ENCODE results near the gene ZDHHC5.
A peak's percentile ranks its signal among the peaks of the same experiment; 100 is the strongest.

The ZDHHC5 gene, protein sequence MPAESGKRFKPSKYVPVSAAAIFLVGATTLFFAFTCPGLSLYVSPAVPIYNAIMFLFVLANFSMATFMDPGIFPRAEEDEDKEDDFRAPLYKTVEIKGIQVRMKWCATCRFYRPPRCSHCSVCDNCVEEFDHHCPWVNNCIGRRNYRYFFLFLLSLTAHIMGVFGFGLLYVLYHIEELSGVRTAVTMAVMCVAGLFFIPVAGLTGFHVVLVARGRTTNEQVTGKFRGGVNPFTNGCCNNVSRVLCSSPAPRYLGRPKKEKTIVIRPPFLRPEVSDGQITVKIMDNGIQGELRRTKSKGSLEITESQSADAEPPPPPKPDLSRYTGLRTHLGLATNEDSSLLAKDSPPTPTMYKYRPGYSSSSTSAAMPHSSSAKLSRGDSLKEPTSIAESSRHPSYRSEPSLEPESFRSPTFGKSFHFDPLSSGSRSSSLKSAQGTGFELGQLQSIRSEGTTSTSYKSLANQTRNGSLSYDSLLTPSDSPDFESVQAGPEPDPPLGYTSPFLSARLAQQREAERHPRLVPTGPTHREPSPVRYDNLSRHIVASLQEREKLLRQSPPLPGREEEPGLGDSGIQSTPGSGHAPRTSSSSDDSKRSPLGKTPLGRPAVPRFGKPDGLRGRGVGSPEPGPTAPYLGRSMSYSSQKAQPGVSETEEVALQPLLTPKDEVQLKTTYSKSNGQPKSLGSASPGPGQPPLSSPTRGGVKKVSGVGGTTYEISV

DNA sequence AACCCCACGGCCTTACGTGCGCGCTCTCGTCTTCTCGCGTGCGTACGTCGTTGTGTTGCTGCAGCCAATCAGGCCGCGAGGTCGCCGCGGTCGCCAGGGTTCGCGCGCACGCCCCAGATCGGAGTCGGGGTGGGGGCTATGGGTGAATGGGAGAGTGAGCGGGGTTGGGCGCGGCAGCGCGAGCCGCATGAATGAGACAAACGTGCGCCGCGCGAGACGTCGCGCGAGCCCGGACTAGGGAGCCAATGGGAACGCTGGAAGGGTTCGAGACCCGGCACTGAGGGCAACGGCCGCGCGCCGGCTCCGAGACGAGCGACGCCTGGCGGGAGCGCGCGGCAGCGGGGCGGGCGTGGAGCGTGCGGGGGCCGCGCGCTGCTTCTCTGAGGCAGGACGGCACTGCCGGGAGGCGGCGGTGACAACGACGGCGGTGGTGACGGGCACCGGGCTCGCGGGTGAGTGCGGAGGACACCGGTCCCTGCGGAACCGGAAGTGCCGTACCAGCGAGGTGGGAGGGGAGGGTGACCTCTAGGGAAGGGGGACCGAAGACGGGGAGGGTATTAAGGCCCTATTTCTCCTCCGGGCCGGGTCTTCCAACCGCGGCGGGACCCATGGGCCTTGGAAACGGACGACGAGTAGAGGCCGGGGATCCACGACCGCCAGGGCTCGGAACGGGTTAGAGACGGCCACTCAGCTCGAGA is at the start of gene ZDHHC5:
Gene ZDHHC5 (plus strand): TSS at position 379 of the 698 bp plus-strand sequence. CDS start 4,977 bp downstream, outside the sequence.
- peak; percentile 95 to 98 for DNase-seq

DNA sequence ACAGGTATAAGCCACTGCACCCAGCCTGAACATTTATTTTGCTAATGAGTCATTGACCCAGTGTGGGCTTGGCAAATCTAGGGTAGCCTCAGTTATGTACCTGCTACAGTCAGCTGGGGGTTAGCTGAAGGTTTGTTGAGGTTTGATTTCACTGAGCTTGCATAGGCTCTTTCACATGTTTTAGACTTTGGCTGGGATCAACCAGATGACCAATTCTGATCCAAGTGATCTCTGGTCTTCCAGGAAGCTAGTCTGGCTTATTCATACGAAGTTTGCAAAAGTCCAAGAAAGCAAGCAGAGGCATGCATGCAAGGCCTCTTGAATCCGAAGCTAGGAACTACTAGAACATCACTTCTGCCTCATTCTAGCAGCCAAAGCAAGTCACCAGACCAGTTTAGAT is 49.5 kb upstream of the ZDHHC5 start:
- DNase-seq, result no peak

DNA sequence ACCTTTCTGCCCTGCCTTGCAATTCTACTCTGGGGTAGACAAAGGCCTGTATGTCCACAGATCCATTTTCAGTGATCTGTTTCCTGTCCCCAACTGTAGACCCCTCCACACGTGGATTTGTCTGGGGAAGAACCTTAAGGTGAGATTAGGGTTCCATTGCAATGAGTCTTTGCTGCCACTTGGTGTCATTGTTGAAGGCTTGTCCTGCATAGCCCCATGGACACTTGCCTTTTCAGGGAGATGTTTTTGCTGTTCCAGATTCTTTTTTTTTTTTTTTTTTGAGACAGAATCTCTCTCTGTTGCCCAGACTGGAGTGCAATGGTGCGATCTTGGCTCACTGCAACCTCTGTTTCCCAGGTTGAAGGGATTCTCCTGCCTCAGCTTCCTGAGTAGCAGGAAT is 48.6 kb upstream of the ZDHHC5 start:
- DNase-seq, result no peak

DNA sequence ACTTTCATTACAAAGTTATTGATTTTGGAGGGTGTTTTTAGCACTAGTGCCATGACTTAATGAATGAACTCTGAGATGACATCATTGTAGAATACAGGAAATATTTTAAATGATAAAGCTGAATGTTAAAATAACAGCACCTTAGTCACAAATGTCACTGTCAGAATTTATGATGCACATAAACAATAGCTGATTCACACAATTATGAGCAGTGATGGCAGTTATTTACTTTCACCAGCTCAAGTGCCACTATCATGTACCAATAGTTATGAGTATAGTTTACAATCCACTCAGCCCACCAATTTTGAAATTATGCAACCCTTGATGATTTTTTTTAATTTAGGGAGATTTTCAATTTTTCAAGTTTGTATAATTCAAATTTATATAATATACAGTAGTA is 47.4 kb upstream of the ZDHHC5 start:
- no peak for DNase-seq

DNA sequence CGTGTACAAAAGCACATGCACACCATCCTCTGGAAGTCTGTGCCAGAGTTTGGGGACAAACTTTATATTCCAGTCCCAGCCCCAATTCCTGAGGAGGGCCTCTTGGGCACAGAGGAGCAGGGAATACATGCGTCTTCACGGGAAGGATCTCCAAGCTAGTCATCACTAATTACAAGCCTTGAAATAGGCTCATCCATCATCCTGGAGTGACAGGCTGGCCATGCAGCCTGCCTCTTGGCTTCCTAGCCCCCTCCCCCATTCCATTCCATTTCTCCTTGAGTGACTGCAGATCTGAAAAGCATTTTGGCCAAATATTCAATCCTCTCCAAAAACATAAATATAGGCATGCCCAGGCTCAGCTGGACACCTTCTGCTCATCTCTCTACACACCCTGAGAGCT is 45.7 kb upstream of the ZDHHC5 start:
- no peak for DNase-seq

DNA sequence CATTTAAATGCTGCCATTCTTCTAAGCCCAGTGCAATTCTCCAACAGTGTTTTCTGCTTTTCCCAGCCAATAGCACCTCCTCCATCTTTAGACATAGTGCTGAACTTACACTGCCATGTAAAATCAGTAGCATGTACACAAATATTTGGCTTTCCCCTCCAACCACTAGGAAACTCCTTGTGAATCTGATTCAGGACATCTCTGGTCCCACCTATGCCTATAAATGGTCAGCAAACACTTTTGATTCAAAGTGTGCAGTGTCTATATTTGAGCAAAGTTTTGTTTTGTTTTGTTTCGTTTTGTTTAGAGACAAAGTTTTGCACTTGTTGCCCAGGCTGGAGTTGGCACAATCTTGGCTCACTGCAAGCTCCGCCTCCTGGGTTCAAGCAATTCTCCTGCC is 43.0 kb upstream of the ZDHHC5 start:
- DNase-seq, result no peak

DNA sequence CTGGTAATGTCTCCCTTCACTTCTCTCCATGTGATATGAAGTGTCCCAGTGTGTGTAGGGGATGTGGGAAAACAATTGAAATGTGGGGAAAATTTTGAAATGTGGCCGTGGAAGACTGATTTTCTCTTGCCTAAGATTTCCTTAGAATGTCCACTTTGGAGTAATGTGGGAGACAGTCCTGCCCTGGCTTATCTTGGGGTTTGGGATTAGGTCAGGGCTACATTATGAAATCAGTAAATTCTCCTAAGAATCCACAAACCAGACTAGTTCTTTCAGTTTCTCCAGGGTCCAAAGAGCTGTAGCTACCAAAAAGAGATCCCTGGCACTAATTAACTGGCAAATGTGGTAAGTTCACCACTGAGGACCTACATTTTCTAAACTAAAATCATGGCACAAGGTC is 41.0 kb upstream of the ZDHHC5 start:
- no peak for DNase-seq

DNA sequence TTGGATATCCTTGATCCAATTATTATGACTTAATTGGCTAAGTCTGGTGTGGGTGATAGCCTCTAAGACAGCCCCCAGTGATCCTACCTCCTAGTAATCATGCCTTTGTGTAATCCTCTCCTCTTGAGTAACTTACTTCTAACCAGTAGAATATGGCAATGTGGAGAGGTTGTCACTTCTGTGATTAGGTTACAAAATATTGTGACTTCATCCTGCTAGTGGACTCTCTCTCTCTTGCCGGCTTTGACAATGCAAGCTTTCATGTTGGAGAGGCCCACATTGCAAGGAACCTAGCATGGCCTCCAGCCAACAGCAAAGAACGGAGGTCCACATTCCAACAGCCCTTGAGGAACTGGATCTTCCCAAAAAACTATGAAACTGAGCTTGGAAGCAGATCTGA is 37.7 kb upstream of the ZDHHC5 start:
- no peak for DNase-seq

DNA sequence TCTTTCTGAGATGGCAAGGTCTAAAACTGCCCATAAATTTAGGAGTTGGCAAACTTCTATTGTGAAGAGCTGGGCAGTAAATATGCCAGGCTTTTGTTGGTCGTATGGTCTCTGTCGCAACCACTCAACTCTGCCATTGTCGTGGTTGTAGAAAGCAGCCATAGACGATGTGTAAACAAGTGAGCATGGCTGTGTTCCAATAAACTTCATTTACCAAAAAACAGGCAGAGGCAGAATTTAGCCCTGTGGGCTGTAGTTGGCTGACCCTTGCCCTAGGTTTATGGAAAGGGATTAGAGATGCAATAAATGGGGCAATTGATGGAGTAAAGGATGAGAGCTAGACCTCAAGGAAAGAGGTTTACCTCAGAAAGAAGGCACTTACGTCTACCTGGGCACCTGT is 35.8 kb upstream of the ZDHHC5 start:
- no peak for DNase-seq

DNA sequence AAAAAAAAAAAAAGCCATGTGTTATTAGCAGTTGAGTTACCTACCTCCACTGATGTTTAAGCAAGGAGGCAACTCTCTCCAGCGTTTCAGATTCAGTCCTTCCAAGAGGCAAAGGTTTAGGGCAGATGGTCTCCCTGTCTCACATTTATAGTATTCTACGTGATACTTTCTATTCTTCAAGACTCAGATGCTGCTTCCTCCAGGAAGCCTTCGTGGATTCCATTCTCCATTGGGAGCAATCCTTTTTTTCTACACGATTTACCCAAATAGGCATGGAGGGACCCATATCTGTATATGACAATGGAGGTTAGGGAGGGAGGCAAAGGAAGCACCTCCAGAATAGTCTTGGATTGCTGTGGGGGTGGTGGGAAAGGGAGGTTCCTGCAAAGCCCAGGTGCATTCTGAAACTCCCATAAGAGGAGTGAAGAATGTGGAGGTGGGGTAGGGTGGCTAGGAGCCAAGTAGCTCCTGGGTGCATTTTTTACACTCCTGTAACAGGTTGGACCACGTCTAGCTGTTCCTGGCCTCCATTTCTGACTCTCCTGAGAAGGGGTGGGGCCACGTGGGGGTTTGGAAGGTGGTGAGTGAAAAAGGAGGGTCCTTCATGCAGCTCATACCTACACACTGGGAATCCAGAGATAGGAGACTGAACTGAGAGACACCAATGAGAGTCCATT is 34.4 kb upstream of the ZDHHC5 start:
- no peak for DNase-seq

DNA sequence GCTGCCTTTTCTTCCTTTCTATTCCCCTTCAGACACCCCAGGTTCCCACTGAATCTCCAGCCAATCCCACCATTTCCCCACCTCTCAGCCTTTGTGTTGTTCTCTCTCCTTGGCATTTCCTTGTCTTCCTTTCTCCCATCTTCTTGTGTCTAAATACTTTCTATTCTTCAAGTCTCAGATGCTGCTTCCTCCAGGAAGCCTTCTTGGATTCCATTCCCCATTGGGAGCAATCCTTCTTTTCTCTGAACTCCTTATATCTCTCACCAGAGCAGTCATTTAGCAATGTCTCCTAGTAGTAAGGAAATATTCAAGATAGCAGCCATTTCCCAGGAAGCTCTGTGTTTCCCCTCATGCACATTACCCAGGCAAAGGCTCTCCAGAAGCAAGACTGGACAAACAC is 33.6 kb upstream of the ZDHHC5 start:
- no peak for DNase-seq

DNA sequence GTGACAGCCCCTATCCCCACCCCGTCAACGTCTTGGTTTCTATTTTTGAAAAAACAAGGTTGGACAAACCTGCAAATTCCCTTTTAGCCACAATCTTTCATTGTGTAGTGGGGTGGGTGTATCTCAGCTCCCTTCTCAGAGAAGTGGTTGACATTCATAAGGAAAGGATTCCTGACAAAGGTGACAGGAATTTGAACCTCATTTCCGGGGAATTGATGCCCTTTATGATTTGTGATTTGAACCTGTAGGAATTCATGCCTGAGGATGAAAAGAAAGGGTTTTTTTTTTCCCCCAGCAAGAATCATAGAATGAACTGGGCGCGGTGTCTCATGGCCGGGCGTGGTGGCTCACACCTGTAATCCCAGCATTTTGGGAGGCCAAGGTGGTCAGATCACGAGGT is 32.7 kb upstream of the ZDHHC5 start:
- DNase-seq, result no peak

DNA sequence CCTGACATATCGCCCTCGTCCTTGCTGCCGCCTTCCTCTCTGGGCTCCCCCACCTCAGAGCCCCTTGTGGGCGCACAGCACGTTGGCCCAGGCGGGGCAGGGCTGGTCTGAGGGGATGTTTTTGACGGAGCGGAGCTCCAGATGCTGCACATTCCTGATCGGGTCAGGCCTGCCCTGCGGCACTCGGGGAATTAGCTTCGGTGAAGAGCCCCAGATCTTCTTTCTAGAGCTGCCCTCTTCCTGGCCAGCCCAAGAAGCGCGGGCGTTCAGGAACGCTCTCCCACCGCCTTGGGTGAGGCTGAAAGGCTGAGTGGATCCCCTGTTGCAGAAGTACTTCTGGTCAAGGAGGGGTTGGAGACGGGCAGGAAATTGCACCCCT is 30.3 kb upstream of the ZDHHC5 start:
- DNase-seq, result no peak

DNA sequence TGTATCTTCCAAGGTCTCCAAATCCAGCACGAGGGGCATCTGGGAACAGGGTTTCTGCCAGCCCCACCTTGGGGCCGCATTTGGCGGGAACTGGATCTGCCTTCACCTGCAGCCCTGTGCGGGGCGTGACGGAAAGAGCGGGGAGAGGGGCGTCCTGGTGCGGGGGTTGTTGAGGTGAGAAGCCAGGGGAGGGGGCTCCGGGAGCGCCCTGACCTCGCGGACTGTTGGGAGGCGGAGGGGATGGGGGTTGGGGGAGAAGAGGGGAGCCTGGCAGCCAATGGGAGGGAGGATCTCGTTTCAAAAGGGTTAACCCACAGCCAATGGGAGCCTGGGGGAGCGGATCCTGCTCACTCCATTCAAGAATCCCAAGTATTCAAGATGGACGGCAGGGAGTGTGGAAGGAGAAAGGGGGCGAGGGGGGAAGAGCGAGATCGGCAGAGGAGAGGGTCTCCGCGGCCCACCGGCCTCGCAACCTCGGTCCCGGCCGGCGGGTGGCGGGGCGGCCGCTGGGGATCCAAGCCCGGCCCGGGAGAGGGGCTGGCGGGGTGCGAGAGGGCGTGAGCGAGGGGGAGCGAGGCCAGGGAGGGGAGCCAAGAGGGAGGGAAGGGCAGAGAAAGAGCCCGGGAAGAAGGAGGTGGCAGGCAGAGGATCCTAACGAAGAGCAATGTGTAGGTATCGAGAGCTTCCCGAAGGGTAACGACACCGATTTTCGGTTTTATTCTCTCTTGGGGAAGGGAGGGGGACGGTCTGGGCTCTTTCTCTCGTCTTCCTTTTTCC is 29.7 kb upstream of the ZDHHC5 start:
- peak; percentile 46 to 63 for DNase-seq

DNA sequence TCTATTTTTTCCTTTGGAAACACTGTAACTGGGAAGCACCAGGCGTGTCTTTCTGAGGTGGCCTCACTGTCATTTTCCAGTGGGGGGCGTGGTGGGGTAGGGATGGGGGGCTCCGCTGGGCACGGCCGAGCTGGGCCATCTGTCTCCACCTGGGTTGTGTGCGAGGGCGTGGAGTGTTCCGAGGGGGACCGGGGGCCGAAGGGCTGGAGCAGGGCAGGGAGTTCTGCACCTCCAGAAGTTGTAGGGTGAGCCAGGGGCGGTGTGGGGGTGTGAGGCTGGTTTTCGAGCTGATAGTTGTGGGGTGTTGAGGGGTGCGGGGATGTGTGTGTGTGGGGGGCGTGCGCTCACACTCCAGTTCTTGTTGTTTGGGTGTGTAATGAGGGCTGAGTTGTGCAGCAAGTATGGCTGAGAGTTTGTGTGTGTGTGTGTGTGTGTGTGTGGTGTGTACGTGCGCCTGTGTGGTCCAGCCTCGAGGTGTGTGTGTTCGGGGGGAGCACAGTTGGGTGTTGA is 29.0 kb upstream of the ZDHHC5 start:
- no peak for DNase-seq

DNA sequence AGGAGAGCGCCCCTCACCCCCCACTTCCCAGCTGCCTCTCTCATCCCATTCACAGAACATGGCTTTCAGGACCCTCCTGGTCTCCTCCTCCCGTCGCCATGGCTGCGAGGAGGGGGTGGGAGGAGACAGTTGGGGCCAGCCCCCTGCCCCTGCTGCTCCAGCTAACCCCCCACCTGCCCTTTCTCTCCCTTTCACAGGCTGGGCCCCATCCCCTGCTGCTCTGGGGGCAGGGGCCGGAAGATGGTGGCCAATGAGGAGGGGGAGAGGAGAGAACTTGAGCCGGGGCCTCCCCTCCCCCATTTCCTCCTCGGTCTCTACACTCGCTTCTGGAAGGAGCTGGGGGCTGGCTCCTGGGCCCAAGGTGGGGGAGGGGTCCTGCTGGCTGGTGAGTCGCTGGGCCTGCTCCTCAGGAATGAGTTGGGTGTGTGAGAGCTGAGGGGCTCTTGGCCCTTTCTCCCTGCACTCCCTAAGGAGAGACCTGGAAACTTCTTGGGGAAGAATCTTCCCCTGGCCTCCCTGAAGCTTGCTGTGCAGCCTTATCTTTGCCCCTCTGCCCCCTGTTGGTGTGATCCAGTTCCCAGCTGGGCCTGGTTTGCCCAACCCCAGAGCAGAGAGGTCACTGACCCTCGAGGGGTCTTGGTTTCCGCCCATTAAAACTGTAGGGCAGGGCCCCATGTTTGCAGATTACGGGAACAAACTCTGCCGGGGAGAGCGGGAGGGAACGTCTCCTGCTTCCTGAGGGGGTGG is 28.4 kb upstream of the ZDHHC5 start:
- DNase-seq, result no peak

DNA sequence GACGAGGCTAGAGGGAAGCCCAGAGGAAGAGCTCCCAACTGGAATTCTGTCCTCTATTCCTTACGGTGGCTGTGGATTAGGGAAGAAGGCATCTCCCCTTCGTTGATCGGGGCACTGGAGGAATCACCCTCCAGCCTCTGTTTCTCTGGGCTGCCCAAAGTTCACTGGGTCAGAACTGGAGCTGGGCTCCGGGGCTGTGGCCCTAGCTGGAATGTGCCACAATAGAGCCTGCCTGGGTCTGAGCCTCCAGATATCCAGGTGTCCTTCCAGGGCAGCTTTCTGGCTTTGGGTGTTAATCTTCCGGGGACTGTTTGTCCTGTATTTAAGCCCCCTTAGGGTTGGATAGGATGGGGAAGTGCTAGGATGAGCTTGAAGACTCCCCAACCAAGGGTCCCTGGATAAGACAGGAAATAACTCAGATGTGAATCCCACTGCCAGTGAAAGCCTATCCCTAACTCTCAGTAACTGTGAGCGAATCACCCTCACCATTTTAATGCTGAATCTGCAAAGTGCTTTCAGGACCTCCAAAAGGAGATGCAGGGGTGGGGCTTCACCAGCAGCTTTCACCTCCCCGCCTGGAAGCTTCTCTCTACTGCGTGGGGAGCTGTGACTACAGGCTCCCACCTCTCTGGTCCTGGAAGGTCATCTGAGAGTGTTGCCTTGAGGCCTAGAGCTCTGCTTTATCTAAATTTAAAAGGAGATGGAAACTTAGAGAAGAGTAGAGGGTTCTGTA is 27.7 kb upstream of the ZDHHC5 start:
- DNase-seq, result no peak

DNA sequence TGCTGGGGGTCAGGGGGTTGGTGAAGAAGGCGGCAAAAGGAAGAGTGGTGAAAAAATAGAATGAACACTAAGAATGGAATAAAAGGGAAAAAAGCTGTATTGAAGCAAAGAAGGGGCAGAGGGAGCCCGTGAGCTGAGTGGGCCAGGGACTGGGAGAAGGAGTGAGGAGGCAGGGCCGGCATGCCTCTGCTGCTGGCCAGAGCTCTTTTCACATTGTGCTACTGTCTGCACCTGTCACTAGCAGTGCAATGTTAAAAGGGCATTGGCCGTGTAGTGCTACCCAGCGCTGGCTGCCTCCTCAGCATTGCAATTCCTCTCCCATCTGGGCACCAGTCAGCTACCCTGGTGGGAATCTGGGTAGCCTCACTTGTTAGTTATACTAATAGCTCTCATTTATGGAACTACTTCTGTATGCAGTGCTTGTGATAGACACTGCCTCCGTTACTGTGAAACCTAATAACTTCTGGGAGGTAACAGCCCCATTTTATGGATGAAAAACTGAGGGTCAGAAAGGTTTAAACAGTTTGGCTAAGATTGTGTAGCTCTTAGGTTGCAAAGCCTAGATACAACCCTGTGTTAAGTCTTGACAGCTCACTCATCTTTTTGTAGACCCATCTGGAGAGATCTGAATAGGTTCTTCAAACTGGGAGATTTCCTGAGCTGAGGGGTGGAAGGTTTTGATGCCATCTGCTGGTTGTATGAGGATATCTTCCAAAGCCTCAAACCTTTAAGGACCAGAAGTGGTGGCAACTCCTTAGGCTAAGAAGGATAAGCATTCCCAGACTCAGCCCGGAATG is 26.7 kb upstream of the ZDHHC5 start:
- DNase-seq, result no peak

DNA sequence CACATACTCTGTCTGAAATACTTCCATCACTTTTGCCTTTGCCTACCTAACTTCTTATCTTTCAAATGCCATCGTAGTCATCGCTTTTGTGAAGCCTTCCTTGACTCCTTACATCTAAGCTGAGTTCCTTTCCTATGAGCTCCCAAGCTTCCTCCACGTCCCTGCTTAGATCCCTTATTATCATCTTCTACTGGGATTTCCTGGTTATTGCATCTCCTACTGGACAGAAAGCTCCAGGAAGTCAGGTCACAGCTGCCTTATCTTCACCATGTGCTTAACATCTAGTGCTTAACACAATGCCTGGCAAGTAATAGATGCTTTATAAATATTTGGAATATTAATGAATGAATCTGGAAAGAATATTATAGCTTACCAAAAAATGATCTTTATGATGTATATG is 24.1 kb upstream of the ZDHHC5 start:
- no peak for DNase-seq
